Sigmoid colon (tissue), 4 donors: ENCODE results near the gene TRPM2.

Experiments
- CTCF ChIP-seq, 4 experiments: fragments of 450-650 bp in 3 of 4; fragments of 200-600 bp in 1 of 4; IDR thresholded peaks; one replicate each; pipeline ENCODE4 v1.5.1; 2016 to 2019; ENCODE audit warnings: antibody characterized with exemption in 4 of 4, mild to moderate bottlenecking in 3 of 4, moderate library complexity in 2 of 4
- EP300 ChIP-seq, 4 donors: sonication (generic); formaldehyde crosslinking; IDR thresholded peaks; one replicate each; pipeline ENCODE4 v1.6.1; 2017; ENCODE audit warnings: antibody characterized with exemption in 4 of 4
- POLR2A ChIP-seq, 2 donors: fragments of 450-650 bp; IDR thresholded peaks; one replicate each; pipeline ENCODE4 v1.6.1; 2016; ENCODE audit warnings: antibody characterized with exemption in 2 of 2, mild to moderate bottlenecking in 2 of 2, moderate library complexity in 2 of 2

- TF ChIP-seq EP300 (IDR thresholded peaks at IDR 0.05) (no peak), POLR2A (IDR thresholded peaks at IDR 0.05) (no peak), CTCF (IDR thresholded peaks at IDR 0.05) (no peak)
Measured at GRCh38 chr21:44450402-44450801, 97.0 kb downstream of the TRPM2 start.
